DND-41 (cell line): ENCODE measurements around the gene ARNT2.

Experiments used
- ATAC-seq: fragments of 200-7000 bp; cut with Tn5 transposase; 3 replicates; pipeline ENCODE4 v1.9.1; 2021; ENCODE audit warnings: low read depth; ENCODE audit not compliant: insufficient read depth
- DNase-seq: peaks from one replicate; pipeline ENCODE4 v3.0.0-alpha.2; 2020
- H2AFZ ChIP-seq: 2 replicates; pipeline ENCODE4 v1.6.0; 2012; ENCODE audit warnings: low read depth, low read length
- H3K27ac ChIP-seq: 2 replicates; pipeline ENCODE4 v1.5.1; 2012; ENCODE audit warnings: low read length, inconsistent platforms
- H3K27me3 ChIP-seq: fragments of 200-600 bp; sonication (generic); 2 replicates; pipeline ENCODE4 v1.6.0; 2012; ENCODE audit warnings: low read length, mild to moderate bottlenecking, inconsistent platforms; ENCODE audit not compliant: insufficient read depth, poor library complexity
- H3K36me3 ChIP-seq: 2 replicates; pipeline ENCODE4 v1.5.1; 2012; ENCODE audit warnings: low read length, inconsistent platforms; ENCODE audit not compliant: insufficient read depth
- H3K4me1 ChIP-seq: 2 replicates; pipeline ENCODE4 v1.5.1; 2012; ENCODE audit warnings: mild to moderate bottlenecking, low read length; ENCODE audit not compliant: insufficient read depth
- H3K4me2 ChIP-seq: 2 replicates; pipeline ENCODE4 v1.6.0; 2012; ENCODE audit warnings: mild to moderate bottlenecking, moderate library complexity, low read length, inconsistent platforms; ENCODE audit not compliant: insufficient read depth
- H3K4me3 ChIP-seq, 2 experiments: fragments of 200-600 bp in 1 of 2; shearing (Covaris generic) in 1 of 2; 2 replicates each; pipeline ENCODE4 v1.5.1; 2012 to 2016; ENCODE audit warnings: inconsistent platforms in 2 of 2, low read length in 2 of 2, mild to moderate bottlenecking in 2 of 2, low read depth in 1 of 2, moderate library complexity in 1 of 2
- H3K79me2 ChIP-seq: 2 replicates; pipeline ENCODE4 v1.6.0; 2012; ENCODE audit warnings: low read length, inconsistent platforms; ENCODE audit not compliant: insufficient read depth
- H3K9ac ChIP-seq: 2 replicates; pipeline ENCODE4 v1.6.0; 2012; ENCODE audit warnings: low read depth, mild to moderate bottlenecking, inconsistent platforms, low read length, moderate library complexity
- H3K9me3 ChIP-seq: 2 replicates; pipeline ENCODE4 v1.5.1; 2012; ENCODE audit warnings: low read length, moderate library complexity, mild to moderate bottlenecking, inconsistent platforms; ENCODE audit not compliant: insufficient read depth, severe bottlenecking
- H4K20me1 ChIP-seq: 2 replicates; pipeline ENCODE4 v1.6.0; 2012; ENCODE audit warnings: low read length; ENCODE audit not compliant: insufficient read depth
- EZH2 ChIP-seq: IDR thresholded peaks from 3 replicates; pipeline ENCODE4 v1.6.1; 2012; ENCODE audit warnings: borderline replicate concordance, low read depth, mild to moderate bottlenecking, moderate library complexity, low read length, inconsistent platforms; ENCODE audit not compliant: severe bottlenecking
- TF ChIP-seq, protein P1 (sequence below): IDR thresholded peaks from 2 replicates; pipeline ENCODE4 v1.5.1; 2012; ENCODE audit warnings: borderline replicate concordance, low read length, moderate library complexity, mild to moderate bottlenecking; ENCODE audit not compliant: poor library complexity, severe bottlenecking; ENCODE audit errors: extremely low read depth

Gene ARNT2

DNA sequence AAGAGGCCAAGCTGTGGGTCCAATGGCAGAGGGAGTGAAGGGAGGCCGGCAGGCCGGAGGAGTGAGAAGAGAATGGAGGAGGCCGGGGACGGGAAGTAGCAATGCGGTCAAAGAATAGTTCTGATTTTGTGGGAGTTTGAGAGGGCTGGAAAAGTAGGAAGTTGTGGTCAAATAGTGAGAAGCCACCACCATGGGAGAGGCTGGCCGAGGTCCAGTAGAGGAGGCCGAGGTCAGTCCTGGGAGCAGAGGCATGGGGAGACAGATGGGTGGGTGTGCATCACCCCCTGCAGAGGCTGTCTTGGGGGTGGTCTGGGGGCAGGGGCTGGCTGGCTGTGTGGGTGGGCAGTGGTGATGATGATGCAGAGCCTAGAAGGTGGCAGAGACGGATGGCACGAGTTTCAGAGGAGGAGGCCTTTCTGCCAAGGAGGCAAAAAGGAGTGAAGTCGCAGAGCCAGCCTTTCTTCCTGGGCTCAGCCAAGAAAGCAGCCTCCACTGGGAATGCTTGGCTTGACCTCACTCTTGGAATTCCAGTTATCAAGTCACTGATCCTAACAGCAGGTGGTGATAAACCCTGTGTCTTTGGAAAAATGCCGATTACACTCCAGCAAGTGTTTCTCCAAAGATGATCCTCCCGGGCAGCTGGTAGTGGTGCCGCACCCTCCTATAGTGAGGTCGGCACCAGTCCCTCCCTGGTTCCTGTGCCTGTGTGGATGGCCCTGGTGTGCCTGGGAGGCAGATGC, 57.3 kb downstream of the ARNT2 start:
- Histone ChIP-seq H3K4me2 (no peak overlapping the region), H4K20me1 (no peaks in the 10 kb centered on the region), H3K9me3 (no peaks in the 10 kb centered on the region), H3K27me3 (peaks cover 5% of the 10 kb centered on the region), H3K27ac (no peak overlapping the region), H3K9ac (no peak overlapping the region), H3K36me3 (no peaks in the 10 kb centered on the region), H3K4me3 (no peak overlapping the region), H3K4me1 (no peaks in the 10 kb centered on the region), H3K79me2 (no peaks in the 10 kb centered on the region), H2AFZ (no peak overlapping the region)
- DNase-seq (no peak), ATAC-seq (no peak)
- no peak for TF ChIP-seq EZH2

DNA sequence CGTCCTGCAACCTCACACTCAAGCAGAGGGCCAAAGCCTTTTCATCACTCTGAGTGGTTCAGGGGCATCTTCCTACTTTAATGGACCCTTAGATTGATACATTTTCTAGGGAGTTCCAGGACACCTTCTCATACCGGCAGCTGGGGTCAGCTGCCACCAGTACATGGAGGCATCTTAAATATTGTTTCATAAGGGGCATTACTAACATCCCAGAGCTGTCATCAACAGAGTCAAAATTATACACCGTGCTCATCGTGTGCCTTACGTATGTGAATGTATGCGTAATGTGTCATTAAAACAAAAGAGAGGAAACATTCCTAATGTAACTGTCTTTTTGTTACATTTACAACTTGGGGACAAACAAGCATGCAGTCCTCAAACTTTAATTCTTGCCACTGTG, 57.9 kb downstream of the ARNT2 start:
- no peak overlapping the region for H3K4me3 ChIP-seq
- no peaks in the 10 kb centered on the region for H3K36me3 ChIP-seq
- ATAC-seq (no peak), DNase-seq (no peak)
- no peaks in the 10 kb centered on the region for H3K79me2 ChIP-seq
- no peaks in the 10 kb centered on the region for H3K4me1 ChIP-seq
- H2AFZ ChIP-seq = no peak overlapping the region
- no peak overlapping the region for H3K27ac ChIP-seq
- H3K9me3 ChIP-seq = no peaks in the 10 kb centered on the region
- no peak overlapping the region for H3K9ac ChIP-seq
- no peak for TF ChIP-seq EZH2
- TF ChIP-seq, protein P1, sequence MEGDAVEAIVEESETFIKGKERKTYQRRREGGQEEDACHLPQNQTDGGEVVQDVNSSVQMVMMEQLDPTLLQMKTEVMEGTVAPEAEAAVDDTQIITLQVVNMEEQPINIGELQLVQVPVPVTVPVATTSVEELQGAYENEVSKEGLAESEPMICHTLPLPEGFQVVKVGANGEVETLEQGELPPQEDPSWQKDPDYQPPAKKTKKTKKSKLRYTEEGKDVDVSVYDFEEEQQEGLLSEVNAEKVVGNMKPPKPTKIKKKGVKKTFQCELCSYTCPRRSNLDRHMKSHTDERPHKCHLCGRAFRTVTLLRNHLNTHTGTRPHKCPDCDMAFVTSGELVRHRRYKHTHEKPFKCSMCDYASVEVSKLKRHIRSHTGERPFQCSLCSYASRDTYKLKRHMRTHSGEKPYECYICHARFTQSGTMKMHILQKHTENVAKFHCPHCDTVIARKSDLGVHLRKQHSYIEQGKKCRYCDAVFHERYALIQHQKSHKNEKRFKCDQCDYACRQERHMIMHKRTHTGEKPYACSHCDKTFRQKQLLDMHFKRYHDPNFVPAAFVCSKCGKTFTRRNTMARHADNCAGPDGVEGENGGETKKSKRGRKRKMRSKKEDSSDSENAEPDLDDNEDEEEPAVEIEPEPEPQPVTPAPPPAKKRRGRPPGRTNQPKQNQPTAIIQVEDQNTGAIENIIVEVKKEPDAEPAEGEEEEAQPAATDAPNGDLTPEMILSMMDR = no peak
- H3K27me3 ChIP-seq = peaks cover 5% of the 10 kb centered on the region
- no peak overlapping the region for H3K4me2 ChIP-seq
- no peaks in the 10 kb centered on the region for H4K20me1 ChIP-seq

DNA sequence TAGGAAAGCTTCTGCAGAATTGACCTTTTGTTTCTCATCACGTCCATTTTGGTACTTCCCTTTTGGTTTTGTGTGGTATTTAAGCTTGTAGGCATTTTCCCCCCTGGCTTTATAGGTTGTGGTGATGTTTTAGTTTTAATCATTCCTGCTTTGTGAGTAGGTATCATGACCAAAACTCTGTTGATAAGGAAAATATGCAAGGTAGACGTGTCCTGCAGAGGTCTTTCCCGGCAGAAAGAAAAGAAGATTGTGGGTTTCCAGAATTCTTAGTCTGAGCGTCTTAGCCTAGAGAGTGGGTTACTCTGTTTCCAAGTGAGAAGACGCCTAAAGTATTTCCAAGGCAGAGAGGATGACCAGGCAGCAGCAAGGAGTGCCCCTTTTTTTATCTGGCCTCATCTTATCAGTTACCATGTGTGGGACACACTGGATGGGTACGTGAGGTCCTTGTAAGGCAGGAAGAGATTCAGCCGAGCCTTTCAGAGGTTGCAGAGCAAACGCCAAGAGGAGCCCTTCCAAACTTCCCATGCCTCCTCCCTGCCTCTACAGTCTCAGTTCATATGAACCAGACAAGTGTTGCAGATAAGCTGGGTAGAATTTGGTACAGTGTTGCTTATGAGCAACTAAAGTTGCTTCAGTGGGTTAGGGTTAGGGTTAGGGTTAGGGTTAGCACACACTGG, 58.8 kb downstream of the ARNT2 start:
- H3K4me3 ChIP-seq = no peak overlapping the region
- no peak for TF ChIP-seq EZH2
- TF ChIP-seq, protein P1 = no peak
- no peaks in the 10 kb centered on the region for H3K9me3 ChIP-seq
- no peak overlapping the region for H3K9ac ChIP-seq
- no peaks in the 10 kb centered on the region for H4K20me1 ChIP-seq
- no peaks in the 10 kb centered on the region for H3K27me3 ChIP-seq
- DNase-seq = no peak
- H3K4me1 ChIP-seq = no peaks in the 10 kb centered on the region
- ATAC-seq = no peak
- no peak overlapping the region for H3K27ac ChIP-seq
- H3K4me2 ChIP-seq = no peak overlapping the region
- H2AFZ ChIP-seq = no peak overlapping the region
- no peaks in the 10 kb centered on the region for H3K36me3 ChIP-seq
- H3K79me2 ChIP-seq = no peaks in the 10 kb centered on the region

DNA sequence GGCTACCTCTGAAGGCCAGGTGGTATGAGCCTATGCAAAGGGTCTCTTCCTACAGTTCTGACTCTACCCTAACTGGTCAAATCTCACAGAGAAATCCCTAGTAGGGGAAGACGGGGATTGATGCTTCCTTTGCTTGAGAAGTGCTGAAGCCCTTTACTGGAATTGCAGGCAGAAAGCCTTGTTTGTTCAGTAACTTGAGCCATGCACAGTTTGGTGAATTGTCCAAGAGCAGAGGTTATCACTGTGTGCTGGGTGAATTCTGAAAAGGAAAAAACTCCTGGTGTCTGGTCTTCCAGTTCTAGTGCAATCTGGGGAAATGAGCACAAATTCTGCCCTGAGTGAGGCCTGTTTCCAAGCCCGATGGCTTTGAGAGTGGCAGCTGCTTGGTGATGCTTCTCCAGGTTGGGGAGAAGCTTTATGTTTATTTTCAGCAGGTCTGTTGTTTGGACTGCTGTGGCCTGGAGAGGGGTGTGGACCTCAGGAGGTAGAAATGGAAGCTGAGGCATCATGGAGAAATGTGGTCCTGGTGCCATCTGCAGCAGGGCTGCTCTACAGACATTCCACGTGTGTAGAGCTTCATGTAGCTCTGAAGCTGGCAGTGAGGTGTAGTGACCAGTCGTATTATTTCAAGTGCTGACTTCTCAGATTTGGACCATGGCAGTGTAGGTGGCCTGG, 60.9 kb downstream of the ARNT2 start:
- ATAC-seq (no peak), DNase-seq (no peak)
- H4K20me1 ChIP-seq = no peaks in the 10 kb centered on the region

More for the DNA sequence above, 60.9 kb downstream of the ARNT2 start:
- no peak overlapping the region for H2AFZ ChIP-seq
- H3K36me3 ChIP-seq = no peaks in the 10 kb centered on the region
- no peaks in the 10 kb centered on the region for H3K9me3 ChIP-seq
- no peaks in the 10 kb centered on the region for H3K4me1 ChIP-seq
- TF ChIP-seq, protein P1 = no peak
- no peak for TF ChIP-seq EZH2
- no peak overlapping the region for H3K4me3 ChIP-seq
- no peak overlapping the region for H3K9ac ChIP-seq
- H3K79me2 ChIP-seq = no peaks in the 10 kb centered on the region
- no peak overlapping the region for H3K27ac ChIP-seq
- H3K4me2 ChIP-seq = no peak overlapping the region
- no peaks in the 10 kb centered on the region for H3K27me3 ChIP-seq
